Gastrocnemius medialis (tissue), 4 donors: Measurements from ENCODE around the gene JHY.

Experiments
- CTCF ChIP-seq, 5 experiments: fragments of 450-650 bp in 3 of 5; fragments of 200-600 bp in 2 of 5; sonication (generic) in 2 of 5; IDR thresholded peaks in 4 of 5; conservative IDR thresholded peaks in 1 of 5; 1 replicate in 4 of 5; 2 replicates in 1 of 5; pipeline ENCODE4 v1.5.1; 2016 to 2019; ENCODE audit warnings: antibody characterized with exemption in 5 of 5, mild to moderate bottlenecking in 3 of 5, moderate library complexity in 3 of 5
- POLR2A ChIP-seq, 2 donors: fragments of 450-650 bp; IDR thresholded peaks; one replicate each; pipeline ENCODE4 v1.6.1; 2017; ENCODE audit warnings: antibody characterized with exemption in 2 of 2, mild to moderate bottlenecking in 2 of 2, moderate library complexity in 2 of 2

DNA sequence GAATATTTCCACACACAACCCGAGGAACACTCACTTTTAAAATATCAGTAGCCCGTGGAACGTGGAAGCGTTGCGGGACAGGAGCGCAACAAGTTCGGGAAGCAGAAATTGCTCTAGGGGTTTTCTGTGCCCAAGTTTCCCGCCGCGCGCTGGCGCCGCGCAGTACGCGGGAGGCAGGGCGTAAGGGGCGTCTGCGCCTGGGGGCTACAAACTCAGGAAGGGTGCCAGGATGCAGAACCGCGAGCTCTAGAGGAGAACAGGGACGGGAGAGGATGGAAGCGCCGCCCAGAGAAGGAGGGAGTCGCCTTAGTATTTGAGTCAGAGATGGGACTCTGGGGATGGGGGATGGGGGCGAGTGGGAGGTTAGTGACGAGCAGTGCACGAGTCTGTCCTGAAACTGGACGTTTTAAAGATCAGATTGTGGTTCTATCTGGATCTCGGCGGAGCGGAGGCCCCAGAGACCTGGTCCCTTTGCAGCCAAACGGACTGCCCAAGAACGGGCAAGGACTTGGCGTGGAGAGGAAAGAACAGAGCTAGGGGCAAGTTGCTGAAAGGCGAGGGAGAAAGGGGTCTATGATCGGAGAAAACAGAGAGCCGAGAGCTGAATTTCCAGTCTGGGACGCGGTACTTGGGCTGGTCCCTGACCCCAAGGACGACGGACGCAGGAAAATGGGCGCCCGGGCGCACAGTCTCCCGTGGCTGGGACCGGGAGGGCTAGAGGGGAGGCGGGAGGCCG, 94.3 kb downstream of the JHY start:
- TF ChIP-seq CTCF (IDR thresholded peaks at IDR 0.05 in 4 of 5, conservative IDR thresholded peaks at IDR 0.05 in 1 of 5) (no peak), POLR2A (IDR thresholded peaks at IDR 0.05) (no peak)
